Stimulated activated CD4-positive, alpha-beta T cell treated with anti-CD3 and anti-CD28 coated beads, Interleukin-15, amount 100 ng/mL, for 24 hours (primary cell): Measurements from ENCODE around the gene LYPD6B.
"Not testable (repeated sequence)": the region's sequence is repeated elsewhere in the genome, so short reads cannot be mapped to it uniquely, and the experiment has no call there.

Experiments used
- DNase-seq: peaks from one replicate; pipeline ENCODE4 v3.0.0-alpha.2; 2020

The LYPD6B gene

DNA sequence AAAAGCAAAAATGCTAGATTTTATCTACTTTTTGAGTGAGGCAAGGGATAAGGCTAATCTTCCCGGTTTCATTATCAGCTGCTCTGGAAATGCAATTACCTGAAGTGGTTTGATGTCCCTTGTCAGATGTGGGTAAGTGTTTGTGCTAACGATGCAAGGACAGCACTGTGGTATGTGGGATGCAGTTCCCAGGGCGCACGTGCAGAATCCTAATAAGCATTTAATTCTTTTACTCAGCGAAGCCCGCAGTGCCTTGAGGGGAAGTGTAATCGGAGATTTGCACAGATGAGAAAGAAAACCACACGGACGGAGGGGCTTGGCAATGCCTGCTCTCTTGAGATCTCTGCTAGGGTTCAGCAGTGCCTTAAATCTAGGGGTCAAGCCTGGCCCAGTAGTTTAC lies 183.4 kb downstream of the LYPD6B start:
- no peak for DNase-seq

DNA sequence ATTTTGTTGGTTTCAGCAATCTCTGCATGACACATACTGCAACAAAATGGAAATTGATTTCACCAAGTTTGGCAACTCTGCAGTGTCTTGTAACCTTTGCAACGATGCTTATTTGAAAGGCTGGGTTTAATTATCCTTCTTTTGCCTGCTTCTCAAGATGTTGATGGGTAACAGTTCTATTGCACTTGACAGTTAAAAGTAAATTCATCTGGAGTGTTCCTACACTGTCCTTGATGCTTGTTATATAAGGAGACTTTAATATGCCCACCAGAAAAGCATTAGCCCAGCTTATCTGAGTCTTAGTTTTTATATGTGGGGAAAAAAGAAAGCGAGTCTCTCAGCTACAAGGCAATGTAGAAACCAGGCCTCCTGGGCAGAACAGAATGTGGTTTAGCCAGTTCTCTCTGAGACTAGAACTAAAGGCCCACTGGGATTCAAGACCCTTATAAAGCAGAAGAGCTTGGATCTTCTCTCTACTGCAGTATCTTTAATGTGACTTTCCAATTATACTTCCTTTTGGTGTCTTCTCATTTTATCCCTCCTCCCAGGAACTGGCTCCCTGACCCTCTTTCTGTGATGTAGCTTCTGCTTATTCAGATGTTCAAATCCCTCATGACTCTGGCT lies 185.1 kb downstream of the LYPD6B start:
- DNase-seq, result no peak

DNA sequence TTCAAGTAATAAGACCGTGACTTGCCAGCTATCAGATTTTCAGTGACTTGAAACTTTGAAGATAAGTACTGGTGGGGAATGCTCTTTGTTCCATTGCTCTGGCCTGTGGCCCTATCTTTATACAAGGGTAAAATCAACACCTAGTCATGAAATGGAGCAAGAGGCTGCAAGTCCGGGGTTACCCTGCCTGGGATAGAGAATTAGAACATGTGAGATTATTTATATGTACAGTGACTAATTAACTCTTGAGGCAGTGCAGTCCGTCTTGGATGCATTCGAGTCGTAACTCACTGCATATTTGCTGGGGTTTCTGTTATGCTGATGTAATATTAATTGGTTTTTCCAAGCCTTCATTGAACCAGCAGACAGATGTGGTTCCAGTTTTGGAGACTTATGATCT lies 186.0 kb downstream of the LYPD6B start:
- no peak for DNase-seq

DNA sequence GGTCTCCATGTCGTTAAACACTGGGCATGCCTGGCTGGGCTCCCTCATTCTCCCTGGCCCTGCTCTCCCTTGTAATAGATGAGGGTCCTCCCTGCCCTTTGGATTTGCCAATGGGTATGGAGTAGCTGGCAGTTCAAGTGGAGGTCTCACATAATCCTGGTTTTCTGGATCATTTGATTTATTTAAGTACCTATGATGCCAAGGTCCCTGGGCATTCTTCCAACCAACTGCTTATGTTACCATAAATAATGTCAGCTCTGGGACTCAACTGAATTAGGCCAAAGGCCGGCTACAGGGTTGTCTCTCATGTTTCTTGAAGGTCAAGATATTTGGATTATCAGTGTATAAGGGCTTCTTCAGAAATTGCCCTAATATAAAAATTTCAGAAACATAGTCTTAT lies 186.9 kb downstream of the LYPD6B start:
- no peak for DNase-seq

DNA sequence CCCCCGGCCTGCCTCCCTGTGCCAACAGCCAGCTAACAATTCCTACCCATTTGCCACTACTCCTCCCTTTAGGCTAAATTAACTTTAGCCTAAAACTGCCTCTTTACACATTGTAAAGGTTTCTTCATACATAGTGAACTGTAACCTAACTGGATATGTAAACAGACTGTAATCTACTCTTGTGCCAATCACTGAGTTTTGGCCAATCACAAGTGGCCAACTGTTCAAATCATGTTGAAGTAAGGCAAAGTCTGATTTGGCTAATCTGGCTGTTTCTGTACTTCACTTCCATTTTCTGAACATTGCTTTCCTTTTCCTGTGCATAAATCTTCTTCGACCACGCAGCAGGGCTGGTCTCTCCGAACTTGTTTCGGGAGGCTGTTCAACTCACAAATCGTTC lies 188.3 kb downstream of the LYPD6B start:
- DNase-seq, result no peak

DNA sequence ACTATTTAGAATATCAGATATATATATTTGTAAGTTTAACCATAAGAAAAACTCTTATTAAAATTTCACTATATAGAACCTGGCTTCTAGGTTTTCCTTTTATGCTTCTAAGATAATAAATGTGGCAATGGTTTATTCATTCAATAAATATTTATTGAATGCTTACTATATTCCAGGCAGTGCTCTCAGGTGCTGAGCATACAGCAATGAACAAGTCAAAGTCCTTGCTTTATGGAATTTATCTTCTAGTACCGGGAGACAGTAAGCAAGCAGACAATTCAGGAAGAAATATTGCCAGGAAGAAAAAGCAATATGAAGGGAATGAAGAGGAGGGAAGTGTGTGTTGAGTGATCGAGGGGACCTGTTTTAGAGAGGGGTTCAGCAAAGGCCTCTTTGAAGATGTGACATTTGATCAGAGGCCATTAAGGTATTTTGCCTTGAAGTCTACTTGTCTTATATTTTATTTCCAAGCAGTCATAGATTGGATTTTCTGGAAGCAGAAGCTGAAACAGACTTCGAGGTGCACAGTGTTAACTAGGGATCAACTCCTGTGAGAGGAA lies 197.4 kb downstream of the LYPD6B start:
- no peak for DNase-seq

DNA sequence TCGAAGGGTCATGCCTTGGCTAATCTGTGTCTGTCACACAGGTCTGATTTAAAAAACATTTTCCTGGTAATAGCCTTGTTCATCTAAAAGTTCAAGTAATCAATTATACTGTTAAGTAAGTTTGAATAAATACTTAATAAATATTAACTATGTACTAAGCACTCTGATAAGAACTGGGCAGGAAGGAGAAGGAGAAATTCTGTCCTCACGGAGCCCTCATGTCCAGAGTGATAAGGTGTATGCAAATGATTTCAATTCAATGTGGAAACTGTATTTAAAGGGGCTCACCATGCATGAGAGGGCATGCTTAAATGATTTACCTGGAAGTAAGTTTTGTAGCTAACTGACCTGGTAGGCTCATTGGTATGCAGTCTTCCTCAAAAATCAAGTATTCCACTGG lies 197.9 kb downstream of the LYPD6B start:
- no peak for DNase-seq

DNA sequence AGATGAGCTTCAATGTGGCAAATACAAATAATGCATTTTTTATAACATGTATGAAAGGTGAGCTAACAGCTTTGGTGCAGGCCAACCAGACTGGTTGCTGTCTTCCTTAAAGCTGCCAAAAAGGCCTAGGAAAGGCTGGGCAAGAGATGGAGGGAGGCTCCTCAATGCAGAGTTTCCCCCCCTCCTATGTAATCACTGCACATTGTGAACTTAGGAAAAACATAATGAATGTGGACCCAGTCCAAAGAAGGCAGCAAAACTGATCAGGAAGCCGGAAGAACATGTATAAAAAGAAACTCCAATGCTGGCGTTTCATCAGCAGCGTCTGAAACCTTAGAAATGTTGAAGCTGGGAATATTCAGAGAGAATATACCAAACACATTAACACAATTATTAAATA lies 207.7 kb downstream of the LYPD6B start:
- no peak for DNase-seq

DNA sequence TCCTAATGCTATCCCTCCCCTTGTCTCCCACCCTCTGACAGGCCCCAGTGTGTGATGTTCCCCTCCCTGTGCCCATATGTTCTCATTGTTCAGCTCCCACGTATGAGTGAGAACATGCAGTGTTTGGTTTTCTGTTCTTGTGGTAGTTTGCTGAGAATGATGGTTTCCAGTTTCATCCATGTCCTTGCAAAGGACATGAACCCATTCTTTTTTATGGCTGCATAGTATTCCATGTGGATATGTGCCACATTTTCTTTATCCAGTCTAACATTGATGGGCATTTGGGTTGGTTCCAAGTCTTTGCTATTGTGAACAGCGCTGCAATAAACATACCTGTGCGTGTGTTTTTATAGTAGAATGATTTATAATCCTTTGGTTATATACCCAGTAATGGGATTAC lies 212.9 kb downstream of the LYPD6B start:
- DNase-seq, result not testable (repeated sequence)

DNA sequence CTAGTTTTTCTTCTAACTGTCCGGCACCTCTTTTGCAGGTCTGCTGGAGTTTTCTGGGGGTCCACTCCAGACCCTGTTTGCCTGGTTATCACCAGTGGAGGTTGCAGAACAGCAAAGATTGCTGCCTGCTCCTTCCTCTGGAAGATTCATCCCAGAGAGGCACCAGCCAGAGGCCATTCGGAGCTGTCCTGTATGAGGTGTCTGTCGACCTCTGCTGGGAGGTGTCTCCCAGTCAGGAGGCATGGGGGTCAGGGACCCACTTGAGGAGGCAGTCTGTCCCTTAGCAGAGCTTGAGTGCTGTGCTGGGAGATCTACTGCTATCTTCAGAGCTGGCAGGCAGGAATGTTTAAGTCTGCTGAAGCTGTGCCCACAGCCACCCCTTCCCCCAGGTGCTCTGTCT lies 218.4 kb downstream of the LYPD6B start:
- DNase-seq, result not testable (repeated sequence)

DNA sequence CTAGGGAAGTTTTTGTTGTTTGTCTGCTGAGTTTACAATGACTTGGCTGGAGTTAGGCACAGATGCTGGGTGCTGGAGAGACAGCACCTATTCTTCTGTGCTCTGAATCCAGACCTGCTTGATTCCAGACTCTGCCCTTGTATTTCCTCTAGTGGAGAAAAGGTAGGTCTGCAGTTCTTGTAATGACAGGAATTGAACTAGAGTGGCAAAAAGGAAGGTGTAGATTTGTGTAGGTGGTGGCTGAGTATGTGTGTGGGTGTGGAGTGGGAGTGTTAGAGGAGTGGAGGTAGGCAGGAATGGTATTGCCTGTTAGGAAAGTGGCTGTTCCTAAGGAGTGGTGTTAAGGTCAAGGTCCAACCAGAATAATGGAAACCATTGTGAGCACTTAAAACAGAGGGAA lies 220.0 kb downstream of the LYPD6B start:
- no peak for DNase-seq

DNA sequence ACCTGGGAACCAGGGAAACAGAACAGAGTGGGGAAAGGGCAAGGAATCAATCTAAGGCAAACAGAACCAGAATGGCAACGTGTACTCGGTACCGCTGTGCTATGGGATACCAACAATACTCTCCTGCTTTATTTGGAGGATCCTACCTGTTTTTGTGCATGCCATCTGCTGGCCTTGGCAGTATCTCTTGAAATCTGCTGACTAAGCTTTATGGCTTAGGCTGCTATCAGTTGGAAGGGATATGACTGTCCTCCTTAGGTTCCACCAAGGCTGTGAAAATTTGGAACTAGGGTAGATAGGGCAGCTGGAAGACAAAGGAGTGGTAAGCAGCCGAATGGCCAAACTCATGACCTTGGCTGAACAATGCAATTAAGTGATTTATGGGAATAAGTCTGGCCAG lies 220.6 kb downstream of the LYPD6B start:
- DNase-seq, result no peak

DNA sequence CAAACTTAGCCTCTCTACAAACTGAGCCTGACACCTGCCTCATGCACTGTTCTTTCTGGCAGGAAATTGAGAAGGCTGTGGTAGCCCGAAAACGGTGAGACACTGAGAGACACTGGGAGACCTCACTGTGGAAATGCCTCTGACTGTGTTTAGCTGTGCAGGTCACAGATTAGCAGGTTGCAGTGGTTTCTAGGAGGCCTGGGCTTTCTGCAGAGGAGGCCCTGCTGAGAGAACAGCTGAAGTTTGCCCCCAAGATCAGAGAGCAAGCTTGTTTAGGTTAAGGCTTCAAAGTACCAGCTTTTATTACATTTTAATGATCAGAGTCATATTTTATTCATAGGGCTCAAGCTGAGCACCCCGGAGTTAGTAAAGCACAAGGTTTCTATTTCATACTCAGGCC lies 223.2 kb downstream of the LYPD6B start:
- no peak for DNase-seq
